ENCODE data around the gene ACP7. TPM values are rescaled to one million over a fixed set of nuclear protein-coding genes. Genes with fewer than 3 reads are reported as not detected.

The ACP7 gene
- total RNA-seq, 4 donors from 2014 or later = not detected

DNA sequence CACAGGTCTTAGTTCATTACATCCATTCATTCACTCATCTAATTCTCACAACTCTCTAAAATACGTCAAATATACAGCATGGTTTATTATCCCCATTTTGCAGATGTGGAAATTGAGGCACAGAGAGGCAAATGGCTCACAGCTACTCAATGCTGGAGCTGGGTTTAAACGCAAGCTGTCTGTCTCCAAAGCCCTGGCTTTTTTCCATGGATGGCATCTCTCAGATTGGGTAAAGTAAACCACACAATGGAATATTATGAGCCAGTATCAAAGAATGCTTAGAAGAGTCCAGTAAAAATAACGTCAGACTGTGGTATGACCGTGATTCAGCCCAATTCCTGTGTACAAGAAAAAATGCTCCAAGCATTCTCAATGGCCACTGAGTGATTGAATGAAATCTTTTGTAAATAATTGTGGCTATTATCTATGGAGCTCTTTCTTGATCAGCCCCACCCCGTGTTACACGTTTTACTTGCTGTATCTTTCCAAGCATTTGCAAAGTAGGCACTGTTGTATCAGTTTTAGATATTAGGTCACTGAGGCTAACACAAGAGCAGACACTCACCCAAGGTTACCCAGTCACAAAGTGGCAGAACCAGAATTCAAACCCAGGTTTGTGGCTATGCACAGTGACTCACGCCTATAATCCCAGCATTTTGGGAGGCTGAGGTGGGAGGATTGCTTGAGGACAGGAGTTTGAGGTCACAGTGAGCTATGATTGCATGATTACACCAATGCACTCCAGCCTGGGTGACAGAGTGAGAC is 5.5 kb upstream of the ACP7 start:
- peaks cover 0 to 2% of the 10 kb centered on the region in 2 donors for H3K27me3 ChIP-seq

DNA sequence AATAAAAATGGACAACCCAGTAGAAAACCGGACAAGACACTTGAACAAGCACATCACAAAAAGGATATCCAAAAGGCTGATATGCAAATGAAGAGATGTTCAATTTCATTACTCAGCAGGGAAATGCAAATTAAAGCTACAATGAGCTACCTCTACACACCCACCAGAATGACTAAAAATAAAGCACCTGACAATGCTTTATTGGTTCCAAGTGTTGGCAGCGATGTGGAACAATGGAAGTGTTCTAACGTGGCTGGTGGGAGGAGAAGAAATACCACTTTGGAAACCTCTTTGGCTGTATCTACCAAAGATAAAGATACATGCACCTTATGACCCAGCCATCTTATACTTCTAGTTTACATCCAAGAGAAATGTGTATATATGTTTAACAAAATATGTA is 3.7 kb upstream of the ACP7 start:
- Histone ChIP-seq H3K36me3 (no peaks in the 10 kb centered on the region), H3K27ac (no peak overlapping the region), H3K27me3 (peaks cover 0 to 20% of the 10 kb centered on the region in 2 donors), H3K4me3 (no peak overlapping the region), H3K9me3 (no peaks in the 10 kb centered on the region), H3K4me1 (peaks cover 0 to 10% (median 2%) of the 10 kb centered on the region in 4 donors)
- no peak for DNase-seq
- TF ChIP-seq CTCF (IDR thresholded peaks at IDR 0.05) (no peak), POLR2A (IDR thresholded peaks at IDR 0.05) (no peak)

More for the DNA sequence above, 5.5 kb upstream of the ACP7 start:
- no peak overlapping the region for H3K4me3 ChIP-seq
- peaks cover 0 to 2% (median 0%) of the 10 kb centered on the region in 4 donors for H3K4me1 ChIP-seq
- TF ChIP-seq POLR2A (IDR thresholded peaks at IDR 0.05) (no peak), CTCF (IDR thresholded peaks at IDR 0.05) (no peak)
- no peak overlapping the region for H3K27ac ChIP-seq
- no peaks in the 10 kb centered on the region for H3K36me3 ChIP-seq
- H3K9me3 ChIP-seq = no peaks in the 10 kb centered on the region
- no peak for DNase-seq

DNA sequence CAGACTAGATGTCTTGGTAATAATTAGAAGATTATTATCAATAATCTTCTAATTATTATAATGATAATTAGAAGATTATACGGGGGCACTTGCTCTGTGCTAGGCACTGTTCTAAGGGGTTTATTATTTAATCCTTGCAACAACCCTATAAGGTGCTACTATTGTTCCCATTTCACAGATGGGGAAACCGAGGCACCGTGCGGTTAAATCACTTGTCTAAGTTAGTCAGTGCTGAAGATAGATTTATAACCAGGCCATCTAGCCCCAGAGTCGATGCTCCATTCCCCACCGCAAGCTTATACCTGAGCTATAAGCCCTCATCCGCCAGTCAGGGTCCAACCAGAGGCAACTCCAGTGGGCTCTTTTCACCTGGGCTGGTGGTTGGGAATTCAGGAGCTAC is 2.0 kb upstream of the ACP7 start:
- Histone ChIP-seq H3K4me1 (peaks cover 0 to 10% (median 2%) of the 10 kb centered on the region in 4 donors), H3K27ac (no peak overlapping the region), H3K9me3 (no peaks in the 10 kb centered on the region), H3K27me3 (peaks cover 0 to 21% of the 10 kb centered on the region in 2 donors), H3K36me3 (no peaks in the 10 kb centered on the region), H3K4me3 (no peak overlapping the region)
- DNase-seq = no peak
- no peak for TF ChIP-seq POLR2A (IDR thresholded peaks at IDR 0.05)

GRCh38 chr19:39082745-39083598 is 1.2 kb upstream of the ACP7 start:
- H3K4me3 ChIP-seq = no peak overlapping the region
- no peak overlapping the region for H3K27ac ChIP-seq
- H3K9me3 ChIP-seq = no peaks in the 10 kb centered on the region
- peaks cover 0 to 21% of the 10 kb centered on the region in 2 donors for H3K27me3 ChIP-seq
- no peaks in the 10 kb centered on the region for H3K36me3 ChIP-seq
- no peak for DNase-seq
- peaks cover 0 to 10% (median 2%) of the 10 kb centered on the region in 4 donors for H3K4me1 ChIP-seq
- TF ChIP-seq CTCF (IDR thresholded peaks at IDR 0.05) (no peak), POLR2A (IDR thresholded peaks at IDR 0.05) (no peak)

DNA sequence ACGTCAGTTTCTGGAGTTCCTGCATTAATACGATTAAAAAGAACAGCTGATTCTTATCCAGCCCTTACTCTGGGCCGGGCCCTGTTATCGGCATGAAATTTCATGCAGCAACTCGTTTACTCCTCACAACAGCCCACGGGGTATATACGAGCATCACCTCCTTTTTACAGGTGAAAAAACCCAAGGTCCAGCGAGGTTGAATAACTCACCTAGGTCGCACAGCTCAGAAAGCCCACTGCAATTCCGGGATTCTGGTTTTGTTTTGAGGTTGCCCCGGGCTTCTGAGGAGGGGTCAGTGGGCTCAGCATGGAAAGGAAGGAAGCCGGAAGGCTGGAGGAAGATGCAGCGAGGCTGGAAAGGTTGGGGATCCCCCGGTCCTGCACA is 577 bp upstream of the ACP7 start:
- H3K27me3 ChIP-seq = peaks cover 0 to 21% of the 10 kb centered on the region in 2 donors

More for the DNA sequence above, 577 bp upstream of the ACP7 start:
- no peaks in the 10 kb centered on the region for H3K9me3 ChIP-seq
- H3K27ac ChIP-seq = no peak overlapping the region
- no peak for TF ChIP-seq POLR2A (IDR thresholded peaks at IDR 0.05)
- TF ChIP-seq CTCF (IDR thresholded peaks at IDR 0.05) = no peak
- H3K4me3 ChIP-seq = peak overlapping the region in 2 of 4 donors; percentile 18 to 34
- H3K36me3 ChIP-seq = no peaks in the 10 kb centered on the region
- H3K4me1 ChIP-seq = peaks cover 0 to 10% (median 2%) of the 10 kb centered on the region in 4 donors
- DNase-seq = no peak
